ENCODE measurements around the gene TRPC4AP.

Gene TRPC4AP

GRCh38 chr20:35003211-35004031, 89.2 kb downstream of the TRPC4AP start:
- peaks cover 79% of the 10 kb centered on the region for H3K36me3 ChIP-seq (ENCODE audit: insufficient read depth, low read length)
- H3K27me3 ChIP-seq (ENCODE audit: control insufficient read depth in 1 of 2, insufficient read depth in 2 of 2, low read length in 2 of 2), result no peaks in the 10 kb centered on the region
- H3K27ac ChIP-seq (ENCODE audit: low read depth, low read length), result no peak overlapping the region
- H3K9ac ChIP-seq (ENCODE audit: low read length), result no peak overlapping the region
- H3K4me1 ChIP-seq (ENCODE audit: insufficient read depth, low read length), result no peaks in the 10 kb centered on the region
- H3K4me3 ChIP-seq (ENCODE audit: low read depth in 1 of 2, low read length in 2 of 2), result no peak overlapping the region
- no peaks in the 10 kb centered on the region for H3K9me3 ChIP-seq (ENCODE audit: low read length)

GRCh38 chr20:35002426-35003210, 90.0 kb downstream of the TRPC4AP start:
- Histone ChIP-seq H3K9me3 (ENCODE audit: low read length) (no peaks in the 10 kb centered on the region), H3K9ac (ENCODE audit: low read length) (no peak overlapping the region), H3K36me3 (ENCODE audit: insufficient read depth, low read length) (peaks cover 77% of the 10 kb centered on the region), H3K27me3 (ENCODE audit: control insufficient read depth in 1 of 2, insufficient read depth in 2 of 2, low read length in 2 of 2) (no peaks in the 10 kb centered on the region), H3K27ac (ENCODE audit: low read depth, low read length) (no peak overlapping the region), H3K4me3 (ENCODE audit: low read depth in 1 of 2, low read length in 2 of 2) (no peak overlapping the region), H3K4me1 (ENCODE audit: insufficient read depth, low read length) (peaks cover 3% of the 10 kb centered on the region)

GRCh38 chr20:35001596-35002362, 90.8 kb downstream of the TRPC4AP start:
- no peaks in the 10 kb centered on the region for H3K27me3 ChIP-seq (ENCODE audit: control insufficient read depth in 1 of 2, insufficient read depth in 2 of 2, low read length in 2 of 2)
- H3K4me1 ChIP-seq (ENCODE audit: insufficient read depth, low read length), result peaks cover 6% of the 10 kb centered on the region
- H3K9ac ChIP-seq (ENCODE audit: low read length), result no peak overlapping the region
- no peak overlapping the region for H3K4me3 ChIP-seq (ENCODE audit: low read depth in 1 of 2, low read length in 2 of 2)
- peaks cover 69% of the 10 kb centered on the region for H3K36me3 ChIP-seq (ENCODE audit: insufficient read depth, low read length)
- no peaks in the 10 kb centered on the region for H3K9me3 ChIP-seq (ENCODE audit: low read length)
- no peak overlapping the region for H3K27ac ChIP-seq (ENCODE audit: low read depth, low read length)

GRCh38 chr20:35000922-35001595, 91.5 kb downstream of the TRPC4AP start:
- H3K27me3 ChIP-seq (ENCODE audit: control insufficient read depth in 1 of 2, insufficient read depth in 2 of 2, low read length in 2 of 2), result no peaks in the 10 kb centered on the region
- H3K36me3 ChIP-seq (ENCODE audit: insufficient read depth, low read length), result peaks cover 67% of the 10 kb centered on the region
- H3K27ac ChIP-seq (ENCODE audit: low read depth, low read length), result no peak overlapping the region
- no peak overlapping the region for H3K9ac ChIP-seq (ENCODE audit: low read length)
- H3K4me3 ChIP-seq (ENCODE audit: low read depth in 1 of 2, low read length in 2 of 2), result no peak overlapping the region
- no peaks in the 10 kb centered on the region for H3K9me3 ChIP-seq (ENCODE audit: low read length)
- peaks cover 6% of the 10 kb centered on the region for H3K4me1 ChIP-seq (ENCODE audit: insufficient read depth, low read length)

GRCh38 chr20:35000311-35000921, 92.2 kb downstream of the TRPC4AP start:
- H3K27ac ChIP-seq (ENCODE audit: low read depth, low read length), result no peak overlapping the region
- peaks cover 69% of the 10 kb centered on the region for H3K36me3 ChIP-seq (ENCODE audit: insufficient read depth, low read length)
- no peaks in the 10 kb centered on the region for H3K27me3 ChIP-seq (ENCODE audit: control insufficient read depth in 1 of 2, insufficient read depth in 2 of 2, low read length in 2 of 2)
- H3K4me3 ChIP-seq (ENCODE audit: low read depth in 1 of 2, low read length in 2 of 2), result no peak overlapping the region
- H3K4me1 ChIP-seq (ENCODE audit: insufficient read depth, low read length), result peaks cover 6% of the 10 kb centered on the region
- no peaks in the 10 kb centered on the region for H3K9me3 ChIP-seq (ENCODE audit: low read length)
- H3K9ac ChIP-seq (ENCODE audit: low read length), result no peak overlapping the region

GRCh38 chr20:34999782-35000181, 92.8 kb downstream of the TRPC4AP start:
- Histone ChIP-seq H3K36me3 (ENCODE audit: insufficient read depth, low read length) (peaks cover 67% of the 10 kb centered on the region), H3K9ac (ENCODE audit: low read length) (no peak overlapping the region), H3K4me1 (ENCODE audit: insufficient read depth, low read length) (peaks cover 6% of the 10 kb centered on the region), H3K4me3 (ENCODE audit: low read depth in 1 of 2, low read length in 2 of 2) (no peak overlapping the region), H3K27ac (ENCODE audit: low read depth, low read length) (no peak overlapping the region), H3K9me3 (ENCODE audit: low read length) (no peaks in the 10 kb centered on the region), H3K27me3 (ENCODE audit: control insufficient read depth in 1 of 2, insufficient read depth in 2 of 2, low read length in 2 of 2) (no peaks in the 10 kb centered on the region)

- no peak overlapping the region for H3K27ac ChIP-seq (ENCODE audit: low read depth, low read length)
- H3K4me3 ChIP-seq (ENCODE audit: low read depth in 1 of 2, low read length in 2 of 2), result no peak overlapping the region
- H3K4me1 ChIP-seq (ENCODE audit: insufficient read depth, low read length), result peaks cover 6% of the 10 kb centered on the region
- H3K36me3 ChIP-seq (ENCODE audit: insufficient read depth, low read length), result peaks cover 67% of the 10 kb centered on the region
- no peak overlapping the region for H3K9ac ChIP-seq (ENCODE audit: low read length)
- H3K9me3 ChIP-seq (ENCODE audit: low read length), result no peaks in the 10 kb centered on the region
- no peaks in the 10 kb centered on the region for H3K27me3 ChIP-seq (ENCODE audit: control insufficient read depth in 1 of 2, insufficient read depth in 2 of 2, low read length in 2 of 2)
Measured at GRCh38 chr20:34999021-34999451, 93.6 kb downstream of the TRPC4AP start.

- Histone ChIP-seq H3K9ac (ENCODE audit: low read length) (no peak overlapping the region), H3K27ac (ENCODE audit: low read depth, low read length) (no peak overlapping the region), H3K36me3 (ENCODE audit: insufficient read depth, low read length) (peaks cover 67% of the 10 kb centered on the region), H3K4me3 (ENCODE audit: low read depth in 1 of 2, low read length in 2 of 2) (no peak overlapping the region), H3K9me3 (ENCODE audit: low read length) (no peaks in the 10 kb centered on the region), H3K4me1 (ENCODE audit: insufficient read depth, low read length) (peaks cover 6% of the 10 kb centered on the region), H3K27me3 (ENCODE audit: control insufficient read depth in 1 of 2, insufficient read depth in 2 of 2, low read length in 2 of 2) (no peaks in the 10 kb centered on the region)
Measured at GRCh38 chr20:34998331-34998950, 94.2 kb downstream of the TRPC4AP start.

- Histone ChIP-seq H3K9me3 (ENCODE audit: low read length) (no peaks in the 10 kb centered on the region), H3K4me3 (ENCODE audit: low read depth in 1 of 2, low read length in 2 of 2) (no peak overlapping the region), H3K36me3 (ENCODE audit: insufficient read depth, low read length) (peaks cover 60% of the 10 kb centered on the region), H3K9ac (ENCODE audit: low read length) (no peak overlapping the region), H3K4me1 (ENCODE audit: insufficient read depth, low read length) (peaks cover 6% of the 10 kb centered on the region), H3K27ac (ENCODE audit: low read depth, low read length) (no peak overlapping the region), H3K27me3 (ENCODE audit: control insufficient read depth in 1 of 2, insufficient read depth in 2 of 2, low read length in 2 of 2) (no peaks in the 10 kb centered on the region)
Measured at GRCh38 chr20:34997774-34998173, 94.8 kb downstream of the TRPC4AP start.

- H3K36me3 ChIP-seq (ENCODE audit: insufficient read depth, low read length), result peaks cover 55% of the 10 kb centered on the region
- H3K27me3 ChIP-seq (ENCODE audit: control insufficient read depth in 1 of 2, insufficient read depth in 2 of 2, low read length in 2 of 2), result no peaks in the 10 kb centered on the region
- no peak overlapping the region for H3K4me3 ChIP-seq (ENCODE audit: low read depth in 1 of 2, low read length in 2 of 2)
- H3K27ac ChIP-seq (ENCODE audit: low read depth, low read length), result no peak overlapping the region
- no peaks in the 10 kb centered on the region for H3K9me3 ChIP-seq (ENCODE audit: low read length)
- H3K9ac ChIP-seq (ENCODE audit: low read length), result no peak overlapping the region
- H3K4me1 ChIP-seq (ENCODE audit: insufficient read depth, low read length), result peaks cover 6% of the 10 kb centered on the region
Measured at GRCh38 chr20:34997131-34997561, 95.5 kb downstream of the TRPC4AP start.

Data from muscle layer of colon (tissue), 2 donors.